WTC11 (cell line): ENCODE measurements around the gene CALML3. TPM values are rescaled to one million over a fixed set of nuclear protein-coding genes. Genes with fewer than 3 reads are reported as not detected.

Experiments used
- ATAC-seq: fragments of 200-7000 bp; cut with Tn5 transposase; 2 replicates; pipeline ENCODE4 v1.10.0; 2021; ENCODE audit warnings: mild to moderate bottlenecking, moderate library complexity
- CTCF ChIA-PET: fragments of 300-600 bp; sonication (Branson Sonifier 250); formaldehyde crosslinking; loops from one replicate; lab custom pipeline; 2021; ENCODE audit warnings: antibody characterized with exemption; lab: Charles Lee
- POLR2A ChIA-PET: fragments of 350-600 bp; sonication (Branson Sonifier 250); formaldehyde crosslinking; loops from one replicate; lab custom pipeline; 2021; ENCODE audit warnings: antibody characterized with exemption; lab: Charles Lee
- DNase-seq: peaks from one replicate; pipeline ENCODE4 v3.0.0; 2021; ENCODE audit warnings: low spot score
- H3K27ac Mint-ChIP-seq: 2 replicates; pipeline ENCODE4 v1.8.0; 2021; ENCODE audit warnings: mixed read lengths
- H3K27me3 Mint-ChIP-seq: 2 replicates; pipeline ENCODE4 v1.8.0; 2021; ENCODE audit warnings: low read depth, mild to moderate bottlenecking, moderate library complexity, mixed read lengths
- H3K36me3 Mint-ChIP-seq: 2 replicates; pipeline ENCODE4 v1.8.0; 2021; ENCODE audit warnings: mixed read lengths
- H3K4me1 Mint-ChIP-seq: 2 replicates; pipeline ENCODE4 v1.8.0; 2022; ENCODE audit warnings: mixed read lengths
- H3K4me3 Mint-ChIP-seq: 2 replicates; pipeline ENCODE4 v1.8.0; 2021; ENCODE audit warnings: mild to moderate bottlenecking, moderate library complexity, mixed read lengths
- H3K9me3 Mint-ChIP-seq: 2 replicates; pipeline ENCODE4 v1.8.0; 2021; ENCODE audit warnings: mixed read lengths
- GRHL2 ChIP-seq: fragments of 250-450 bp; sonication (Bioruptor Pico); IDR thresholded peaks from 2 replicates; pipeline ENCODE4 v1.8.0; 2022; ENCODE audit warnings: mild to moderate bottlenecking, moderate library complexity; ENCODE audit not compliant: insufficient replicate concordance, severe bottlenecking
- HMGA2 ChIP-seq: fragments of 250-450 bp; sonication (Bioruptor Pico); IDR thresholded peaks from 2 replicates; pipeline ENCODE4 v1.4.0; 2021; ENCODE audit warnings: mild to moderate bottlenecking, moderate library complexity
- IRF2 ChIP-seq: sonication (generic); formaldehyde crosslinking; IDR thresholded peaks from 2 replicates; pipeline ENCODE4 v1.8.0; 2022; ENCODE audit warnings: low read depth, missing genetic modification reagents, borderline replicate concordance
- MYBL2 ChIP-seq: sonication (generic); formaldehyde crosslinking; IDR thresholded peaks from 2 replicates; pipeline ENCODE4 v1.8.1; 2023; ENCODE audit warnings: mild to moderate bottlenecking, moderate library complexity, missing genetic modification reagents
- NFYB ChIP-seq: sonication (generic); formaldehyde crosslinking; conservative IDR thresholded peaks from 2 replicates; pipeline ENCODE4 v1.8.0; 2022; ENCODE audit warnings: low read depth, missing genetic modification reagents
- NR1H2 ChIP-seq: sonication (generic); formaldehyde crosslinking; IDR thresholded peaks from 2 replicates; pipeline ENCODE4 v1.9.0; 2021; ENCODE audit warnings: mild to moderate bottlenecking, moderate library complexity, missing genetic modification reagents
- NR2C2 ChIP-seq: sonication (generic); formaldehyde crosslinking; IDR thresholded peaks from 2 replicates; pipeline ENCODE4 v1.8.0; 2022; ENCODE audit warnings: mild to moderate bottlenecking, missing genetic modification reagents
- RELA ChIP-seq: sonication (generic); formaldehyde crosslinking; IDR thresholded peaks from 2 replicates; pipeline ENCODE4 v1.8.1; 2022; ENCODE audit warnings: missing genetic modification reagents, mild to moderate bottlenecking, borderline replicate concordance
- TEAD4 ChIP-seq: sonication (generic); formaldehyde crosslinking; IDR thresholded peaks from 2 replicates; pipeline ENCODE4 v1.8.0; 2022; ENCODE audit warnings: mild to moderate bottlenecking, missing genetic modification reagents
- ZNF232 ChIP-seq: sonication (generic); formaldehyde crosslinking; IDR thresholded peaks from 2 replicates; pipeline ENCODE4 v1.8.0; 2022; ENCODE audit warnings: mild to moderate bottlenecking, missing genetic modification reagents
- ZNF396 ChIP-seq: fragments of 250-450 bp; sonication (Bioruptor Pico); IDR thresholded peaks from 2 replicates; pipeline ENCODE4 v1.8.0; 2021; ENCODE audit warnings: mild to moderate bottlenecking, moderate library complexity, borderline replicate concordance
- total RNA-seq: library from RNA; stranded (reverse); gene quantifications from 3 replicates; pipeline ENCODE4 v1.2.3, GENCODE V29; 2021
- TF ChIP-seq, protein P1 (sequence below): sonication (generic); formaldehyde crosslinking; IDR thresholded peaks from 2 replicates; pipeline ENCODE4 v1.8.1; 2023; ENCODE audit warnings: mild to moderate bottlenecking, missing genetic modification reagents, borderline replicate concordance
- TF ChIP-seq, protein P2 (sequence below): fragments of 250-450 bp; sonication (Bioruptor Pico); IDR thresholded peaks from 2 replicates; pipeline ENCODE4 v1.8.0; 2021; ENCODE audit warnings: mild to moderate bottlenecking
- TF ChIP-seq, protein P3 (sequence below): sonication (generic); formaldehyde crosslinking; IDR thresholded peaks from 2 replicates; pipeline ENCODE4 v1.8.1; 2023; ENCODE audit warnings: mild to moderate bottlenecking, missing genetic modification reagents
- TF ChIP-seq, protein P4 (sequence below): fragments of 250-450 bp; sonication (Bioruptor Pico); IDR thresholded peaks from 2 replicates; pipeline ENCODE4 v1.9.0; 2021; ENCODE audit warnings: mild to moderate bottlenecking, borderline replicate concordance
- TF ChIP-seq, protein P5 (sequence below): sonication (generic); formaldehyde crosslinking; IDR thresholded peaks from 2 replicates; pipeline ENCODE4 v1.8.0; 2022; ENCODE audit warnings: missing genetic modification reagents

CALML3 gene
- total RNA-seq, 1 experiment from 2014 or later: not detected

DNA sequence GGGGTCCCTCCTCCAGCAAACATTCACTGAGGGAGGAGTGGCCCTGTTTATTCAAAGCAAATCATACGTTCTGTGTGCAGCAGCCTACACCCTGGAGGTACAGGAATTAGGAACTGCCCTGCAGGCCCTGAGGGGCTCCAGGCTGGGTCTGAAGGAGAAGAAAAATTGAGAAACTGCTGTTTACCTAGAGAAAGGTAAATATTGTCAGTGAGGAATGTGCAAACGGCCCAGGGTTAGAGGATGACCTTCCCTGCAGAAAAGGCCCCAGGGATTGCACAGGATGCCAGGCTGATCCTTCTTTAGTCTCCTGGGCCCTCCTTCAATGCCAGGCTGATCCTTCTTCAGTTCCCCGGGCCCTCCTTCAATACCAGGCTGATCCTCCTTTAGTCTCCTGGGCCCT is 31.1 kb upstream of the CALML3 start (continued):
- TF ChIP-seq, protein P1, sequence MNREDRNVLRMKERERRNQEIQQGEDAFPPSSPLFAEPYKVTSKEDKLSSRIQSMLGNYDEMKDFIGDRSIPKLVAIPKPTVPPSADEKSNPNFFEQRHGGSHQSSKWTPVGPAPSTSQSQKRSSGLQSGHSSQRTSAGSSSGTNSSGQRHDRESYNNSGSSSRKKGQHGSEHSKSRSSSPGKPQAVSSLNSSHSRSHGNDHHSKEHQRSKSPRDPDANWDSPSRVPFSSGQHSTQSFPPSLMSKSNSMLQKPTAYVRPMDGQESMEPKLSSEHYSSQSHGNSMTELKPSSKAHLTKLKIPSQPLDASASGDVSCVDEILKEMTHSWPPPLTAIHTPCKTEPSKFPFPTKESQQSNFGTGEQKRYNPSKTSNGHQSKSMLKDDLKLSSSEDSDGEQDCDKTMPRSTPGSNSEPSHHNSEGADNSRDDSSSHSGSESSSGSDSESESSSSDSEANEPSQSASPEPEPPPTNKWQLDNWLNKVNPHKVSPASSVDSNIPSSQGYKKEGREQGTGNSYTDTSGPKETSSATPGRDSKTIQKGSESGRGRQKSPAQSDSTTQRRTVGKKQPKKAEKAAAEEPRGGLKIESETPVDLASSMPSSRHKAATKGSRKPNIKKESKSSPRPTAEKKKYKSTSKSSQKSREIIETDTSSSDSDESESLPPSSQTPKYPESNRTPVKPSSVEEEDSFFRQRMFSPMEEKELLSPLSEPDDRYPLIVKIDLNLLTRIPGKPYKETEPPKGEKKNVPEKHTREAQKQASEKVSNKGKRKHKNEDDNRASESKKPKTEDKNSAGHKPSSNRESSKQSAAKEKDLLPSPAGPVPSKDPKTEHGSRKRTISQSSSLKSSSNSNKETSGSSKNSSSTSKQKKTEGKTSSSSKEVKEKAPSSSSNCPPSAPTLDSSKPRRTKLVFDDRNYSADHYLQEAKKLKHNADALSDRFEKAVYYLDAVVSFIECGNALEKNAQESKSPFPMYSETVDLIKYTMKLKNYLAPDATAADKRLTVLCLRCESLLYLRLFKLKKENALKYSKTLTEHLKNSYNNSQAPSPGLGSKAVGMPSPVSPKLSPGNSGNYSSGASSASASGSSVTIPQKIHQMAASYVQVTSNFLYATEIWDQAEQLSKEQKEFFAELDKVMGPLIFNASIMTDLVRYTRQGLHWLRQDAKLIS (CRISPR knock-in tag): no peak
- TF ChIP-seq NR1H2 (CRISPR knock-in tag): no peak

DNA sequence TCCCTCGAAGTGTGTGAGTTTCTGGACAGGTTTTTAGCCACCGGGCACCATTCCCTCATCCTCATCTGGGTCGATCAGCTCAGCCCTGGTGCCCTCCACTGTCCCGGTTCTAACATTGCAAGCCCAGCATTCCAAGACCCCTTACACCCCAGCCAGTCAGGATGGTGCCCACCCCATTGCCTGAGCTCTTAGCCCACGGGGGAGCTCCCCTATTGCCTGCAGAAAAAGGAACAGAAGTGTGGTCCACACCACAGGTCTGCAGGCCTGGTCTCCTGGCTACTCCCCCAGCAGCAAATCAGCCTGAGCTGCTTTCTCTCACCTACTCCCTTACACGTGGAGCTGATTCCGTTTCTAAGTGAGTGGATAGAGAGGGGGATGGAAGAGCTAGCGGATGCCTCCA is 30.1 kb upstream of the CALML3 start:
- DNase-seq: no peak
- H3K4me3 Mint-ChIP-seq: no peak overlapping the region
- peaks cover 16% of the 10 kb centered on the region for H3K36me3 Mint-ChIP-seq
- 0 out of 2 replicates have a peak, but pooled peaks cover 2% of the 10 kb centered on the region for H3K4me1 Mint-ChIP-seq
- peaks cover 20% of the 10 kb centered on the region for H3K9me3 Mint-ChIP-seq
- no peak for ATAC-seq
- H3K27ac Mint-ChIP-seq: no peak overlapping the region
- ChIA-PET POLR2A (no interaction called here), CTCF (no interaction called here)
- H3K27me3 Mint-ChIP-seq: peaks cover 3% of the 10 kb centered on the region; the same call in 1 of the 2 replicates
- TF ChIP-seq HMGA2 (no peak), ZNF396 (CRISPR knock-in tag) (no peak), MYBL2 (CRISPR knock-in tag) (no peak), NR1H2 (CRISPR knock-in tag) (no peak), IRF2 (CRISPR knock-in tag) (no peak), GRHL2 (CRISPR knock-in tag) (no peak), NR2C2 (CRISPR knock-in tag) (no peak), NFYB (CRISPR knock-in tag) (no peak), TEAD4 (CRISPR knock-in tag) (no peak), RELA (CRISPR knock-in tag) (no peak), ZNF232 (CRISPR knock-in tag) (no peak)
- TF ChIP-seq, protein P2, sequence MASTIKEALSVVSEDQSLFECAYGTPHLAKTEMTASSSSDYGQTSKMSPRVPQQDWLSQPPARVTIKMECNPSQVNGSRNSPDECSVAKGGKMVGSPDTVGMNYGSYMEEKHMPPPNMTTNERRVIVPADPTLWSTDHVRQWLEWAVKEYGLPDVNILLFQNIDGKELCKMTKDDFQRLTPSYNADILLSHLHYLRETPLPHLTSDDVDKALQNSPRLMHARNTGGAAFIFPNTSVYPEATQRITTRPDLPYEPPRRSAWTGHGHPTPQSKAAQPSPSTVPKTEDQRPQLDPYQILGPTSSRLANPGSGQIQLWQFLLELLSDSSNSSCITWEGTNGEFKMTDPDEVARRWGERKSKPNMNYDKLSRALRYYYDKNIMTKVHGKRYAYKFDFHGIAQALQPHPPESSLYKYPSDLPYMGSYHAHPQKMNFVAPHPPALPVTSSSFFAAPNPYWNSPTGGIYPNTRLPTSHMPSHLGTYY: no peak
- TF ChIP-seq, protein P1 (CRISPR knock-in tag): no peak
- TF ChIP-seq, protein P3, sequence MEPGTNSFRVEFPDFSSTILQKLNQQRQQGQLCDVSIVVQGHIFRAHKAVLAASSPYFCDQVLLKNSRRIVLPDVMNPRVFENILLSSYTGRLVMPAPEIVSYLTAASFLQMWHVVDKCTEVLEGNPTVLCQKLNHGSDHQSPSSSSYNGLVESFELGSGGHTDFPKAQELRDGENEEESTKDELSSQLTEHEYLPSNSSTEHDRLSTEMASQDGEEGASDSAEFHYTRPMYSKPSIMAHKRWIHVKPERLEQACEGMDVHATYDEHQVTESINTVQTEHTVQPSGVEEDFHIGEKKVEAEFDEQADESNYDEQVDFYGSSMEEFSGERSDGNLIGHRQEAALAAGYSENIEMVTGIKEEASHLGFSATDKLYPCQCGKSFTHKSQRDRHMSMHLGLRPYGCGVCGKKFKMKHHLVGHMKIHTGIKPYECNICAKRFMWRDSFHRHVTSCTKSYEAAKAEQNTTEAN (CRISPR knock-in tag): no peak
- TF ChIP-seq, protein P4, sequence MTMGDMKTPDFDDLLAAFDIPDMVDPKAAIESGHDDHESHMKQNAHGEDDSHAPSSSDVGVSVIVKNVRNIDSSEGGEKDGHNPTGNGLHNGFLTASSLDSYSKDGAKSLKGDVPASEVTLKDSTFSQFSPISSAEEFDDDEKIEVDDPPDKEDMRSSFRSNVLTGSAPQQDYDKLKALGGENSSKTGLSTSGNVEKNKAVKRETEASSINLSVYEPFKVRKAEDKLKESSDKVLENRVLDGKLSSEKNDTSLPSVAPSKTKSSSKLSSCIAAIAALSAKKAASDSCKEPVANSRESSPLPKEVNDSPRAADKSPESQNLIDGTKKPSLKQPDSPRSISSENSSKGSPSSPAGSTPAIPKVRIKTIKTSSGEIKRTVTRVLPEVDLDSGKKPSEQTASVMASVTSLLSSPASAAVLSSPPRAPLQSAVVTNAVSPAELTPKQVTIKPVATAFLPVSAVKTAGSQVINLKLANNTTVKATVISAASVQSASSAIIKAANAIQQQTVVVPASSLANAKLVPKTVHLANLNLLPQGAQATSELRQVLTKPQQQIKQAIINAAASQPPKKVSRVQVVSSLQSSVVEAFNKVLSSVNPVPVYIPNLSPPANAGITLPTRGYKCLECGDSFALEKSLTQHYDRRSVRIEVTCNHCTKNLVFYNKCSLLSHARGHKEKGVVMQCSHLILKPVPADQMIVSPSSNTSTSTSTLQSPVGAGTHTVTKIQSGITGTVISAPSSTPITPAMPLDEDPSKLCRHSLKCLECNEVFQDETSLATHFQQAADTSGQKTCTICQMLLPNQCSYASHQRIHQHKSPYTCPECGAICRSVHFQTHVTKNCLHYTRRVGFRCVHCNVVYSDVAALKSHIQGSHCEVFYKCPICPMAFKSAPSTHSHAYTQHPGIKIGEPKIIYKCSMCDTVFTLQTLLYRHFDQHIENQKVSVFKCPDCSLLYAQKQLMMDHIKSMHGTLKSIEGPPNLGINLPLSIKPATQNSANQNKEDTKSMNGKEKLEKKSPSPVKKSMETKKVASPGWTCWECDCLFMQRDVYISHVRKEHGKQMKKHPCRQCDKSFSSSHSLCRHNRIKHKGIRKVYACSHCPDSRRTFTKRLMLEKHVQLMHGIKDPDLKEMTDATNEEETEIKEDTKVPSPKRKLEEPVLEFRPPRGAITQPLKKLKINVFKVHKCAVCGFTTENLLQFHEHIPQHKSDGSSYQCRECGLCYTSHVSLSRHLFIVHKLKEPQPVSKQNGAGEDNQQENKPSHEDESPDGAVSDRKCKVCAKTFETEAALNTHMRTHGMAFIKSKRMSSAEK (CRISPR knock-in tag): no peak
- TF ChIP-seq, protein P5, sequence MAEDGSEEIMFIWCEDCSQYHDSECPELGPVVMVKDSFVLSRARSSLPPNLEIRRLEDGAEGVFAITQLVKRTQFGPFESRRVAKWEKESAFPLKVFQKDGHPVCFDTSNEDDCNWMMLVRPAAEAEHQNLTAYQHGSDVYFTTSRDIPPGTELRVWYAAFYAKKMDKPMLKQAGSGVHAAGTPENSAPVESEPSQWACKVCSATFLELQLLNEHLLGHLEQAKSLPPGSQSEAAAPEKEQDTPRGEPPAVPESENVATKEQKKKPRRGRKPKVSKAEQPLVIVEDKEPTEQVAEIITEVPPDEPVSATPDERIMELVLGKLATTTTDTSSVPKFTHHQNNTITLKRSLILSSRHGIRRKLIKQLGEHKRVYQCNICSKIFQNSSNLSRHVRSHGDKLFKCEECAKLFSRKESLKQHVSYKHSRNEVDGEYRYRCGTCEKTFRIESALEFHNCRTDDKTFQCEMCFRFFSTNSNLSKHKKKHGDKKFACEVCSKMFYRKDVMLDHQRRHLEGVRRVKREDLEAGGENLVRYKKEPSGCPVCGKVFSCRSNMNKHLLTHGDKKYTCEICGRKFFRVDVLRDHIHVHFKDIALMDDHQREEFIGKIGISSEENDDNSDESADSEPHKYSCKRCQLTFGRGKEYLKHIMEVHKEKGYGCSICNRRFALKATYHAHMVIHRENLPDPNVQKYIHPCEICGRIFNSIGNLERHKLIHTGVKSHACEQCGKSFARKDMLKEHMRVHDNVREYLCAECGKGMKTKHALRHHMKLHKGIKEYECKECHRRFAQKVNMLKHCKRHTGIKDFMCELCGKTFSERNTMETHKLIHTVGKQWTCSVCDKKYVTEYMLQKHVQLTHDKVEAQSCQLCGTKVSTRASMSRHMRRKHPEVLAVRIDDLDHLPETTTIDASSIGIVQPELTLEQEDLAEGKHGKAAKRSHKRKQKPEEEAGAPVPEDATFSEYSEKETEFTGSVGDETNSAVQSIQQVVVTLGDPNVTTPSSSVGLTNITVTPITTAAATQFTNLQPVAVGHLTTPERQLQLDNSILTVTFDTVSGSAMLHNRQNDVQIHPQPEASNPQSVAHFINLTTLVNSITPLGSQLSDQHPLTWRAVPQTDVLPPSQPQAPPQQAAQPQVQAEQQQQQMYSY: no peak
